NCI-H1417 treated with DMSO at 0.1 percent for 48 hours (cell line): ENCODE results near the gene ANGPTL8.

Experiments
- DNase-seq: peaks from one replicate; lab custom pipeline; 2025; lab: John Stamatoyannopoulos, UW

The ANGPTL8 gene

DNA sequence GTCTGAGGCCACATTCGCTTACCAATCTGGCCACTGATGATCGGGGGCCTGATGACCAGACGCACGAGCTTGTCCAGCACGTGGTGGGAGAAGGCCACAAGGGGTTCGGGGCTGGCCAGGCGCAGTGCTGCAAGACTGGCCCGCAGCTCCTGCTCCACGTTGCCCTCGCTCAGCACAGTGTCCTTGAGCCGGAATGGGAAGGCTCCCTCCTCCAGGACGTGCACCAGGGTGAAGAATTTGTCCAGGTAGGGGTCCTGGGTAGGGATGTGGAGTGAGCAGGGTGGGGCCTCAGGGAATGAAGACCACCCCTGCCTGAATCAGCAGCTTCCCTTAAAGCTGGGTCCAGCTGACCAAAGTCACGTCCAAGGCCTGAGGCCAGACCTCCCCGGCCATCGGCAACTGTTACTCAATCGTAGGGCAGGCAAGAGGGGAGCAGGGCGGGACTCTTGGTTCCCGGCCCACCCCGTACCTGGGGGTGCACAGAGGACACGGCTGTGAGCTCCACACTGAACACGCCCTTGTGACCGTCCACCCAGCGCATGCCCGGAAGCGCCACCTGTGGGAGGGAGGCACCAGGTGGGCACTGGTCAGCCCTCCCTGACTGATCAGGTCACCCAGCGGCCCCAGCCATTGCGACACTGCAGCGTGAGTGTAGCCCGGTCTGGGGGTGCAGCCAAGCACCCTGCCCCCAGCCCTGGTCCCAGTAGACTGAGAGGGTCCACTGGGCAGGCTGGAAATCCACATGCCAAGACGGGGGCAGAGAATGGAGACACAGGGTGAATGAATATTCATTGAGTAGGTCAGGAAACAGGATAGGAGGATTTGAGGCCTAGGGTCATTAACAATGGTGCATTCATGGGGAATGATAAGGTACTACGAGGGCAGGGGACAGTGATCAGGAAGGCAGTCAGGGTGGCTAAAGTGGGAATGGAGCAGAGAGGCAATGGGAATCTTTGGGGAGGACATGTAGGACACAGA, 2.8 kb upstream of the ANGPTL8 start:
- DNase-seq, result no peak

DNA sequence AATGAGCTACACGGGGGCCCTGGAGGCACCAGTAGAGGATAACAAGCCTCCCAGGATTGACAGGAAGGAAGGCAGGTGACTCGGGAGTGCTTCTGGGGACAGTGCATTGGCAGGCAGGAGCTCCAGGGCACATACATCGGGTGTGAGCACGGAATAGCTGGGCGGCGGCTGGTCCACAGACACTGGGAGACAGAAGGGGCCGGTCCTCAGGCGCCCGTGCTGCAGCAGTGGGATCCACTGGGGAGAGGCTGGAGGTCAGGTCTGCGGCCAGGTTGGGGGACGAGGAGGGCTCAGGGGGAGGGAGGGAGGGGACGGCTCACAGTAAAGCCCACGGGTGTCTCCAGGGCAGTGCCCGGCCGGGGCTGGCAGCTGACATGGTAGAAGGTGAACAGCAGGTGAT, 2.1 kb upstream of the ANGPTL8 start:
- DNase-seq, result no peak

DNA sequence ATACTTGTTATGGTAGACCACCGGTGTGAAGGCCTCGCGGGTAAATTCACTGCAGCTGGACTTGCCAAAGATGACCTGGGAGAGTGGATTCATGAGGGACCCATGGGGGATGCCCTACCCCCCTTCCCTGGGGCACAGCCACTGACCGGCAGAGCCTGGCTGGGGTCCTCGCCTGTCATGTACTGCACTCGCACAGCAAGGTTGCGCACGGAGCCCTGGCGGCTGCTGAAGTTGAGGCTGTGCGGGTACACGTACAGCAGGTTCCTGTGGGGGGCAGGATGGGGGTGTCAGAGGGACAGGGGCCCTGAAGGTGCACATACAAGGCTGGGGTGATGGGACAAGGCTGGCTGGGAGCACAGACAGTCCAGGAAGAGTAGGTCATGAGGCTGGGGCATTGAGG, 1.4 kb upstream of the ANGPTL8 start:
- no peak for DNase-seq

DNA sequence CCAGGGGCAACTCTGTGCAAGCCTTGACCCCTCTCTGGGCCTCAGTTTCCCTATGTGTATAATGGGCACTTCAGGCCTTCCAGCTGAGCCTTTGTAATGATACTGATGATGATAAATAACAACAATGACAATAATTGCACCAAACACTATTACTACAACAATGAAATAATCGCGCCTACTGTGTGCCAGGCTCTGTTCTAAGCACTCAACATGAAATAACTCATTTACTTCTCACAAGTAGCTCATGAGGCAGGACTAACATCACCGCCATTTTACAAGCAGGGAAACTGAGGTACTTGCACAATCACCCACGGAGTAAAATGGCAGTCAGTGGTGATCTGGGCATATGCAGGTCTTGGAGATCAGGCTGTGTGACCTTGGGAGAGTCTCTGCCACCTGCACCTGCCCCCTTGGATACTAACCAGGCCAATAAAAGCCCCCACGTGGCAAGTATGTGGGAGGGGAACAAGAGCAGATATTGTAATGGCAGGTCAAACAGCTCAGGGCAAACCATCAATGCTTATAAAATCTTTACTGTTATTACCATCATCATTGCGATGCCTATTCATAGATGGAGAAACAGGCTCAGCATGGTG, 540 bp upstream of the ANGPTL8 start:
- DNase-seq, result no peak

DNA sequence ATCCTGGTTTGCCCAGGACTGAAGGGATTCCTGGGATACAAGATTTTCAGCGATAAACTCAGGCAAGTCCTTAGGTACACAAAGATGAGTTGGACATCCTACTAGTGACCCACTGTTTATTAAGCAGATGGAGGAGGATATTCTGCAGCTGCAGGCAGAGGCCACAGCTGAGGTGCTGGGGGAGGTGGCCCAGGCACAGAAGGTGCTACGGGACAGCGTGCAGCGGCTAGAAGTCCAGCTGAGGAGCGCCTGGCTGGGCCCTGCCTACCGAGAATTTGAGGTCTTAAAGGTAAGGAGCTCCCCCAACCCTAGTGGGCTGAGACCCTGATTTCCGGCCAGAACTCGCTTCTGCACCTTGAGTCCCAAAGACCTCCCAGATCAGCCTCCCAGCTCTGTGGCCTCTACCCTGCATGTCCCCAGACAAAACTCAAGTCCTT, 607 bp downstream of the ANGPTL8 start:
- no peak for DNase-seq

DNA sequence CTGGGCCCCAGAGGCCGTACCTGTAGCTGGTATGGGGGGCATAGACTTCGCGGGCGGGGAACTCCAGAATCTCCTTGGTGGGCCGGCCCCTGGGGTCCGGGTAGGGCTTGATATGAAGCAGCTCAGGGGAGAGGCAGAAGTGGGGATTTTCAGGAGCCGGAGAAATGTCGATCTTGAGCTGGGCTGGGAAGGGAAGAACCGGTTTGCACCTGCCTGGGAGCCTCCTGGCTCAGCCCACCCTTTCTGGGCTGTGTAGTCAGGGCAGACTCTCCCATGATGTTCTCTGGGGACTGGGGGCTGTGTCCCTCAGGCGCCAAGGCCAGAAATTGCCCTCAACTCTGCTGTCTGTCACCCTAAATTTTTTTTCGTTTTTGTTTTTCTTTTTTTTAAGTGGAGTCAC, 2.6 kb downstream of the ANGPTL8 start:
- no peak for DNase-seq

DNA sequence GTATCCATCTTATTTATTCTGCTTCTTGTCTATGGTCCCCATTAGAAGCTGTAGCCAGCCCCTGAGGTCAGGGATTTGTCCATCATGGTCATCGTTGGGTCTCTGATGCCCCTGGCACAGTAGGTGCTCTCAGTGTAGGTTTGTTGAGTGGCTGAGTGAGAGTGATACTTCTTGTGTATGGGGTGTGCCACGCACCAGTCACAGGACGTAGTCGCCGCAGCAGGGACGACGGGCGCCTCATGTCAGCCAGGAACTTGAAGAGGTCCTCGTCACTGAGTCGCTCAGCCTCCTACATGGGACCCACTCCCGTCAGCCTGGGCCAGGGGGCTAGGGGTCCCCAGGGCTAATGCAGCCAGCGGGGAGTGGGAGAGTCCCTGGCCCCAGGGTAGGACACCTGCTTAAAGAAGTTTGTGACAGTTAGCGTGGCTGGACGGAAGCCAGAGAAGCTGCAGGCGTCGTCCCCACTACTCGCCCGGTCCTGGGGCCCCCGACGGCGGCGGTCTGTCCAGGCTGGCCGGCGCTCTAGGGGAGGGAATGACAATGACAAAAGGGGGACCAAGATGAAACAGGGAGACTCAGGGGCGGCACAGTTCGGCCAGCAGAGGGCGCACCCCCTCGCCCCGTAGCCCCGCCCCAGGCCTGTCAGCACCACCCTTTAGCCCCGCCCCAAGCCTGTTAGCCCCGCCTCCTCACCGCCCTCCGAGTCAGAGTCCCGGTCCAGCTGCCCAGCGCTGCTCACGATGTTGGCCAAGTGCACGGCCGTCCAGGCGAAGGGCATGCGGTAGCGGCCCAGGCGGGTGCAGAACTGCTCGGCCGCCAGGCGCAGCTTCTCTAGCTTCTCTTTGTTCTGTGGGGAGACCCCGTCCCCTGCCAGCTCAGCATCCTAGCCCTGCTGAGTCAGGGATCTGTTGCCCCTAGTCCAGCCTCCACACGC, 3.7 kb downstream of the ANGPTL8 start:
- DNase-seq, result peak; percentile 12

DNA sequence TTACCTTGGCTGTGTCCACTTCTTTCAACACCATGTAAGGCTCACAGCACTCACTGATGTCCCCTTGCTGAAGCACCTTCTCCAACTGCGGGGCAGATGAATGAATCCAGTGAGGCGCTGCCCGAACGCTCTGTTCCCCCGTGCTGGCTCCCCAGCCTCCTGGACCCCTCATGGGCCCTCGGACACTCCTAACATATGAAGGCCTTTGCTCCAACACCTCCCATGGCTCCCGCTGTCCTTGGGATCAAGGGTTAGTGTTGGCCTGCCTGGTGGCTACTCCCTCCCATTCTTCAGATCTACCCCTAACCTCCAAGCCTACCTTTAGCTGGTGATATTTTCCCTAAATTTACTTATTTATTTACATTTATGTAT, 4.4 kb downstream of the ANGPTL8 start:
- DNase-seq, result no peak

DNA sequence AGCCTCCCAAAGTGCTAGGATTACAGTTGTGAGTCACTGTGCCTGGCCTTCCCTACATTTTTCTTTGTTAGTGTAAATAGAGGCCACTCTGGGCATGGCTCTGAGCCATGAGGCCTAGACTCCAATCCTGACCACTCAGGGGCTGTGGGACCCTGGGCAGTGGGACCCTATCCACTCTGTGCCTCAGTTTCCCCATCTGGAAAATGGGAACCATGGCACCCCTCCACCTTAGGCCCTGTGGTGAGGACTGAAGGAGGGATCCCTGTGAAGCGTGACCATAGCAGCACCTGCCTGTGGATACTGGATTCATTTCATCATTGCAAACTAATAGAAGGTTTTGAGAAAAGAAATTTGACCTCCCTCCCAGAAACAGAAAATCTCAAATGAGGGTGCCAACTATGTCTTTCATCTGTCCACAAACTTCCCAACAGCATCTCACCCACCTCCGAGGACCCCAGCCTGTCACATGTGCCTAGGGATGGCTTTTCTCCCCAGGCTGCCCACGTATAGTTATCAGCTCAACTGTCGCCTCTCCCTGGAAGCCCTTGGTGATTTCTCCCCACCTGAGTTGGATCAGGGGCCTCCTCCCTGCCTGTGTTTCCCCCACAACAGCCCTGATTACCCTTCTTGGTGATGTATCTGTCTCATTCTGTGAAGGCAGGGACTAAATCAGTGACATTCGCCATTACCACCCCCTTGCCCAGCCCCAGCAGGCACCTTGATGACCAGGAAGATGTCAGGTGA, 5.6 kb downstream of the ANGPTL8 start:
- no peak for DNase-seq

DNA sequence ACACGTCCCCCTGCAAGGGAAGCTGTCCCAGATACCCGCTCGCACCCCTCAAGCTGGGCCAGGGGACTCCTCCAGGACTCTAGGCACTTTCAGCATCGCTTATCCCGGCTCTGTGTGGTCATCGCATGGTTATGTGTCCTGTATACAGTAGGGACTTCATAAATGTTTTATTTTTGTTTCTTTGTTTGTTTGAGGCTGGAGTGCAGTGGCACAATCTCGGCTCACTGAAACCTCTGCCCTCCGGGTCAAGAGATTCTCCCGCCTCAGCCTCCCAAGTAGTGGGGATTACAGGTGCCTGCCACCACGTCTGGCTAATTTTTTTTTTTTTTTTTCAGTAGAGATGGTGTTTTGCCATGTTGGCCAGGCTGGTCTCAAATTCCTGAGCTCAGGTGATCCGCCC, 7.5 kb downstream of the ANGPTL8 start:
- no peak for DNase-seq

DNA sequence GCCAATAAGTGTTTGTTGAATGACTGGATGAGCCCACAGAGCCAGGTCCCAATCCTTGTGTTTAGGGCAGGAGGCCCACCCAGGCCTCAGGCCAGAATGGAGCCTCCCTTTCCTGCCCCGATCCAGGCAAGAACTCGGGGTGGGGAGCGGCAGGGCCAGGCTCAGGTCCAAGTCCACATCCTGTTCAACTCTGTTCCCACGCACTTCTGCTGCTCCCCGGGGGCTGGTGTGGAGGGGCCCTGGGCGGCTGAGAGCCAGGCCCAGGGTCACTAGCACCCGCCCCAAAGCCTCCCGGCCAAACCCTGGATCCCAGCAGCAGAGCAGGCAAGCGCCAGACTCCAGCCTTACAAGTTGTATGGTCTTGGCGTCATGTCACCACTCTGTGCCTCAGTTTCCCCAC, 8.0 kb downstream of the ANGPTL8 start:
- no peak for DNase-seq

DNA sequence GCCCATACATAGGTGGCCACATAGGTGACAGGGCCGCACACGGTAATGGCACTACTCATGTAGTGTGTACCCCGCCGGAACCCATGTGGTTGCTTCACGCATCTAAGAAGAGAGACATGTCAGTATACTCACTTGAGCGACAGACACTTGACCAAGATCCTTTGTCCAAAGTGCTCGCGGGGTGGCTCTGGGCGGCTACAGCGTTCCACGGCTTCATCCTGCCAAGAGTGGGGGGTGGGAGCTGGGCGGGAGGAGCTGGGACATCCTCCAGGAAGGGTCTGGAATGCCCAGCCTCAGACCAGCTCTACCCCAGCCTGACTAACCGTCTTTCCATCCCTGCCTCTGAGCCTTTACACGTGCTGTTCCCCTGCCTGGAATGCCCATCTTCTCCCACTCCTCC, 8.5 kb downstream of the ANGPTL8 start:
- no peak for DNase-seq

DNA sequence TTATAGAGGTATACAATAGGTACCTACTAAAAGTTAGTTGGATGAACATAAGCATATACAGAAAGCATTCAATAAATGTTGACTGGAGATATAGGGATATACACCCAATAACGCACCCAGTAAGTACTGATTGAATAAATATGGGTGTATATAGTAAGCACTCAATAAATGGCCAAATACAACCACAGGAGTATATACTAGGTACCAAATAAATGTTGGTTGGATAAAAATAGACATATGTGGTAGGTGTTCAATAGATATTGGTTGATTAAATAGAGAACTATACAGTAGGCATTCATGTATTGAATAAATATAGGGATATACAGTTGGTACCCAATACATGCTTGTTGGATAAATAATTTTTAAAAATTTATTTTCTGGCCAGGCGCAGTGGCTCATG, 9.4 kb downstream of the ANGPTL8 start:
- no peak for DNase-seq

DNA sequence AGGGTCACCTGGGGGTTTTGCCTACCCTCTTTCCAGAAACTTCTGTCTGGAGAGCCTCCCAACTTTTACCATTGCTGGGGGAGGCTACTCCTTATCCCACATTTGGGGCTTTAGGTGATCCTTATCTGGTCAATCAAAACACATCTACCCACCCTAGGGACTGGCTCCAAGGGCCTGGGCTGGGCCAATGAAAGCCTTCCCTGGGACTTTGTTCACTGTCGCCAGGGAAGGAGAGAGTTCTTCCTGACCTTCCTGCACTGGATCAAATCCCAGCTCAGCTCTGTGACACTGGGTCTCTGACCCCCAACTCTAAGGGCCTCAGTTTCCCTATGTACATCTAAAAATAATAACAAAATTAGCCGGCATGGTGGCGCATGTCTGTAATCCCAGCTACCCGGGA, 11.8 kb downstream of the ANGPTL8 start:
- DNase-seq, result no peak

DNA sequence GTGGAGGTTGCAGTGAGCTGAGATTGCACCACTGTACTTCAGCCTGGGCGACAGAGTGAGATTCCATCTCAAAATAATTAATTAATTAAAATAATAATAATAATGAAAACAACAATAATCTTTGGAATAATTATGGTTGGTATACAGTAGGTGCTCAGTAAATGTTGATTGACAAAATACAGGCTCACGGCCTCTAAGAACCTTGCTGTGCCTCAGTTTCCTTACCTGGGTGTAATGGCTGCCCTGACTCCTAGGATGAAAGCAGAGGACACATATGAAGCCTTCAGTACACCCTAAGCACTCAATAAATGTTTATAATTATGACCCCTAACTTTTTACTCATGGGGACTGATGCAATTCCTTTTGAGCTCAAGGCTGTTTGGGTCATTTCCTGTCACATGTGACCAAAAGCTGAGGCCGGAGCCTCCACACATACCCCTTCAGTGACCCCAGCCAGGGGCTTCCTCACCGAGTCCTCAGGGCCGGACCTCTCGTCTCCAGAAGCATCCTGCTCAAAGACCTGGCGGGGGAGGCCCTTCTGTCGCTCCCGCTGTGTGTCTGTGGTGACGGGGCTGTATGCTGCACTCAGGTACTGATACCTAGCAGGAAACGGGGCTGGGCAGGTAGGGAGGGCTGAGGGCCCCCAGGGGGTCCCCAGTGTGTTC, 12.4 kb downstream of the ANGPTL8 start:
- DNase-seq, result no peak

DNA sequence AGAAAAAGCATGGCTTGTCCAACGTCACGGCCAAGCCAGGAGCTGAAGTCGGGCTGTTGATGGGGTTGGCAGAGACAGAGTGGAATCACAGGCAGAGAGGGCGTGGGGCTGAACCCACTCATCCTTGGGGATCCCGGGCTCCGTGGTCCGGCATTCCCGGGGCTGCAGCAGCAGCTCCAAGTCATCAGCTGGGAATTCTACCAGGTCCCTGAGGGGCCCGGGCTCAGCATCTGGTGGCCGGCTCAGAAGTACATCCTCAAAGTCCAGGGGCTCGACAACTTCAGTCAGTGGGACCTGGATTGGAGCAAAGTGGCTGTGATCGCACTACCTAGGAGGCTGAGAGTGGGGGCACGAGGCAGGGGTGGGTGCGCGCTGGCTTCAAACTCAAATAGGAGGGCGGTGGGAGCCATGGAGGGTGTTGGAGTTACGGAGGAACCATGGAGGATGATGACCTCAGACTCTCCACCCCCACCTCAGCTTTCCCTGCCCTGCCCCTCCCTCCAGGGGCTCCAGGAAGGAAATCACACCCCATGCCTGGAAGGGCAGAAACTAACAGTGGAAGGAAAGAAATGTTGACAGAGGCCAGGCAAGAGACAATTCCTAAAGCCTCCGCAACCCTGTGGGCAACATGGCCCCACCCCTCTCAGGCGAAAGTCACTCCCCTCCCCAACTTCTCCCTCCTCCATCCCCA, 13.4 kb downstream of the ANGPTL8 start:
- DNase-seq, result no peak

DNA sequence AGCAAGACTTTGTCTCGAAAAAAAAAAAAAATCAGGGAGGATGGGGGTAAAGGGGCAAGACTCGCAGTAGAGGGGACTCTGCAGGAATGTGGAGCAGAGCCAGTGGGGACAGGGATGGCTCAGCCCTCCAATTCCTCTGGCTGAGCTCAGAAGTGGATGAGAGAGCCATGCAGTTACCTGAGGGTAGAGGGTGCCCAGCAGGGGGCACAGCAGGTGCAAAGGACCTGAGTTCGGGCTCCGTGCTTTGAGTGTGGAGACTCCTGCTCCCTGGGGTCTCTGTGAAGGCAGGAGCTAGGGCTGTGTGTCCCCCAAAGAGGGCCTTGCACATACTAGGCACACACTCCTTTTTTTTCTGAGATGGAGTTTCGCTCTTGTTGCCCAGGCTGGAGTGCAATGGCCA, 15.2 kb downstream of the ANGPTL8 start:
- DNase-seq, result no peak

DNA sequence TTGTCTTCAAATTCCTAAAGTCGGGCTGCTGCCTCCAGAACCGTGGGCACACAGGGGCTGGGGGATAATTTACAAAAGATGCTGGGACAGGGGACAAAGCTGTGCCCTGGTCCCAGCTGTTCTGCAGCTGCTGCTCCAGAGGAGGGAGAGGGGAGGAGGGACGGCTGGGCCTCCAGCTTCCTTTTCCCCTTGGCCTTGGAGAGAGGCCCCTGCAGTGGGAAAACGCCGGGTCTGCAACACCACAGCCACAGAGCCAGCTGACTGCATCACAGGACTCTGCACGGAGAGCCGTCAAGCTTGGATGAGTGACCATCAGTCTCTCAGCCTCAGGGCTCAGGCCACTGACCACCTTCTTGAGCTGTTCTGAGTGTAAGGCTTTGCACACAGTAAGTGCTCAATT, 16.8 kb downstream of the ANGPTL8 start:
- no peak for DNase-seq

DNA sequence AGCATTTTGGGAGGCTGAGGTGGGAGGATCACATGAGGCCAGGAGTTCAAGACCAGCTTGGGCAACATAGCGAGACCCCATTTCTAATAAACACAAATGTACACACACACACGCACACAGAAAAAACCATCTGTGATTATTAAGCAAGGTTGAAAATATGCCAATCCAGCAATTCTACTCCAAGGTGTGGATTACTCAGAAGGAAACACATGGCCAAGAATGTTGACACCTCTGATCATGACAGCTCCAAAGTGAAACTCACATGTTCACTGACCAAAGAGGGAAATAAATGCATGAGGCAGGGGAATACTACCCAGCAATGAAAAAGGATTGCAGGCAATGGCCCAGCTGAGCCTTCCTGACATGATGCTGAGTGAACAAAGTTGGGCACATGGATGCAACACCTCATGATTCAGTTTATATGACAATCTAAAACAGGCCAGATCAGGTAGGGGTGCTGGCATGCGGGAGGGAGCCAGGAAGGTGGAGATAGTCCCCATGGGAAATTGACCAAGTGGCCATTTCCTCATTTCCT, 18.5 kb downstream of the ANGPTL8 start:
- DNase-seq, result no peak

DNA sequence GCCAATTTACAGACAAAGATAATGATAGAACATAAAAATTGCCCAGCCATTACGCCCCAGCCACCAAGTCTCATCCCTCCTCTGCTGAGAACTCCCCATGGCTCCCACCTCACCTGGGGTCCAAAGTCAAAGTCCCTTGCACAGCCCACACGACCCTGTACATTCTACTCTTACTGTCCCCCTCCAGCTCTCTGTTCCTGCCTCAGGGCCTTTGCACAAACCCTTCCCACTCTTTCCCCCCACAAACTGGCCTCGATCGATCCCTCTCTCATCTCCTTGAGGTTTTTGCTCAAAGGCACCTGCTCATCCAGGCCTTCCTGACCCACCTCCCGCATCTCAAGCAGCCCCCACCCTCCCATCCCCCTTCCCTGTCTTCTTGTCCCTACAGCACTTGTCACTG, 21.6 kb downstream of the ANGPTL8 start:
- DNase-seq, result no peak
